H1 (cell line): Measurements from ENCODE around the gene OR6V1. TPM values are rescaled to one million over a fixed set of nuclear protein-coding genes. Genes with fewer than 3 reads are reported as not detected.

Experiments
- CTCF ChIA-PET: fragments of 300-600 bp; sonication (Branson Sonifier 250); formaldehyde crosslinking; loops from one replicate; lab custom pipeline; 2021; ENCODE audit not compliant: partially characterized antibody; lab: Charles Lee
- POLR2A ChIA-PET: fragments of 300-600 bp; sonication (Branson Sonifier 250); formaldehyde crosslinking; loops from one replicate; lab custom pipeline; 2021; ENCODE audit warnings: inconsistent platforms; ENCODE audit not compliant: partially characterized antibody; lab: Charles Lee
- DNase-seq, 2 experiments: peaks; one replicate each; pipeline versions ENCODE4 v3.0.0 to v3.0.0-alpha.2; 2010 to 2022; ENCODE audit warnings: low spot score in 2 of 2, low read depth in 1 of 2, mixed read lengths in 1 of 2
- FAIRE-seq: peaks from 2 replicates; lab custom pipeline; 2011; peaks lifted over from hg19 to GRCh38; lab: Jason Lieb, UNC
- H2AFZ ChIP-seq: 2 replicates; pipeline ENCODE4 v1.8.1; 2012; ENCODE audit warnings: low read length, inconsistent platforms
- H2AK5ac ChIP-seq: 2 replicates; pipeline ENCODE4 v1.6.1; 2013; ENCODE audit warnings: low read depth, low read length
- H2BK120ac ChIP-seq: replicated peaks from 2 replicates; pipeline ENCODE3; 2013; ENCODE audit warnings: low read depth, low read length, inconsistent platforms
- H2BK12ac ChIP-seq: 2 replicates; pipeline ENCODE4 v1.6.1; 2013; ENCODE audit warnings: low read depth, low read length
- H2BK15ac ChIP-seq: 2 replicates; pipeline ENCODE4 v1.6.1; 2013; ENCODE audit warnings: low read length
- H2BK20ac ChIP-seq: 2 replicates; pipeline ENCODE4 v1.6.1; 2013; ENCODE audit warnings: low read length
- H2BK5ac ChIP-seq: 2 replicates; pipeline ENCODE4 v1.6.1; 2013; ENCODE audit warnings: low read depth, low read length
- H3K14ac ChIP-seq: 2 replicates; pipeline ENCODE4 v1.6.1; 2013; ENCODE audit warnings: inconsistent platforms; ENCODE audit not compliant: insufficient read length
- H3K18ac ChIP-seq: 2 replicates; pipeline ENCODE4 v1.6.1; 2013; ENCODE audit warnings: low read length; ENCODE audit errors: extremely low read depth
- H3K23ac ChIP-seq: 2 replicates; pipeline ENCODE4 v1.6.1; 2013; ENCODE audit warnings: inconsistent platforms; ENCODE audit not compliant: insufficient read length
- H3K23me2 ChIP-seq: 2 replicates; pipeline ENCODE4 v1.6.1; 2013; ENCODE audit warnings: low read depth, low read length
- H3K27ac ChIP-seq: 2 replicates; pipeline ENCODE4 v1.6.1; 2011; ENCODE audit warnings: low read depth, low read length, inconsistent platforms
- H3K27me3 ChIP-seq, 4 experiments: replicated peaks in 1 of 4; 1 replicate in 1 of 4; 2 replicates in 3 of 4; pipeline versions ENCODE4 v1.6.1 to v1.8.1; 2011 to 2013; ENCODE audit warnings: low read length in 3 of 4, mild to moderate bottlenecking in 3 of 4, inconsistent platforms in 2 of 4, mixed read lengths in 2 of 4, moderate library complexity in 1 of 4; ENCODE audit not compliant: control insufficient read depth in 3 of 4, insufficient read depth in 3 of 4; ENCODE audit errors: extremely low read depth in 1 of 4
- H3K36me3 ChIP-seq, 4 experiments: 2 replicates each; pipeline versions ENCODE4 v1.6.1 to v1.8.1; 2011 to 2013; ENCODE audit warnings: mild to moderate bottlenecking in 4 of 4, low read length in 3 of 4, moderate library complexity in 2 of 4, control low read depth in 1 of 4, inconsistent platforms in 1 of 4; ENCODE audit not compliant: insufficient read depth in 4 of 4, control insufficient read depth in 2 of 4
- H3K4ac ChIP-seq: replicated peaks from 2 replicates; pipeline ENCODE3; 2013; ENCODE audit warnings: low read length, low read depth, mixed read lengths, inconsistent platforms; ENCODE audit not compliant: insufficient read length
- H3K4me1 ChIP-seq, 4 experiments: replicated peaks in 1 of 4; 1 replicate in 1 of 4; 2 replicates in 3 of 4; pipeline versions ENCODE4 v1.6.1 to v1.8.1; 2011 to 2013; ENCODE audit warnings: low read length in 3 of 4, inconsistent platforms in 2 of 4, mixed read lengths in 1 of 4; ENCODE audit not compliant: insufficient read depth in 4 of 4, control insufficient read depth in 3 of 4
- H3K4me2 ChIP-seq, 2 experiments: 2 replicates each; pipeline versions ENCODE4 v1.6.1 to v1.8.1; 2011 to 2013; ENCODE audit warnings: low read depth in 2 of 2, low read length in 2 of 2, control low read depth in 1 of 2, inconsistent platforms in 1 of 2, mild to moderate bottlenecking in 1 of 2; ENCODE audit not compliant: insufficient read depth in 1 of 2
- H3K4me3 ChIP-seq, 4 experiments: fragments of 200-600, 300-600 bp in 1 of 4; sonication (generic), shearing (Covaris generic), sonication (Bioruptor Twin) in 1 of 4; 2 replicates each; pipeline versions ENCODE4 v1.5.1 to v1.8.1; 2011 to 2016; ENCODE audit warnings: low read length in 4 of 4, low read depth in 3 of 4, control low read depth in 2 of 4, inconsistent platforms in 2 of 4, mild to moderate bottlenecking in 2 of 4, mixed read lengths in 1 of 4, moderate library complexity in 1 of 4; ENCODE audit not compliant: insufficient read depth in 2 of 4; ENCODE audit errors: extremely low read depth in 1 of 4
- H3K56ac ChIP-seq: replicated peaks from 2 replicates; pipeline ENCODE3; 2013; ENCODE audit warnings: low read depth, mild to moderate bottlenecking, mixed read lengths, low read length, inconsistent platforms; ENCODE audit not compliant: insufficient read length
- H3K79me1 ChIP-seq: 2 replicates; pipeline ENCODE4 v1.6.1; 2013; ENCODE audit warnings: low read depth, low read length, control low read depth
- H3K79me2 ChIP-seq, 2 experiments: 2 replicates each; pipeline versions ENCODE4 v1.6.1 to v1.8.1; 2012 to 2013; ENCODE audit warnings: low read length in 2 of 2, mild to moderate bottlenecking in 2 of 2, inconsistent platforms in 1 of 2; ENCODE audit not compliant: insufficient read depth in 2 of 2, control insufficient read depth in 1 of 2
- H3K9ac ChIP-seq, 4 experiments: replicated peaks in 1 of 4; 1 replicate in 1 of 4; 2 replicates in 3 of 4; pipeline versions ENCODE4 v1.6.1 to v1.8.1; 2011 to 2013; ENCODE audit warnings: low read depth in 3 of 4, low read length in 3 of 4, control low read depth in 2 of 4, mild to moderate bottlenecking in 2 of 4, moderate library complexity in 2 of 4, inconsistent platforms in 1 of 4; ENCODE audit errors: extremely low read depth in 1 of 4
- H3K9me3 ChIP-seq, 2 experiments: 2 replicates each; pipeline versions ENCODE4 v1.6.1 to v1.8.1; 2012 to 2013; ENCODE audit warnings: mild to moderate bottlenecking in 2 of 2, moderate library complexity in 2 of 2, control low read depth in 1 of 2, inconsistent platforms in 1 of 2, low read depth in 1 of 2, low read length in 1 of 2, mixed read lengths in 1 of 2; ENCODE audit not compliant: insufficient read depth in 2 of 2
- H4K20me1 ChIP-seq, 2 experiments: replicated peaks in 1 of 2; 2 replicates each; pipeline versions ENCODE3 to v1.8.1; 2011 to 2013; ENCODE audit warnings: inconsistent platforms in 2 of 2, low read length in 2 of 2, mild to moderate bottlenecking in 1 of 2; ENCODE audit not compliant: insufficient read depth in 2 of 2, control insufficient read depth in 1 of 2
- H4K5ac ChIP-seq: 2 replicates; pipeline ENCODE4 v1.6.1; 2013; ENCODE audit warnings: low read length, low read depth, mixed read lengths, inconsistent platforms; ENCODE audit not compliant: insufficient read length
- H4K8ac ChIP-seq: 2 replicates; pipeline ENCODE4 v1.8.0; 2013; ENCODE audit warnings: mild to moderate bottlenecking, moderate library complexity, low read length, inconsistent platforms; ENCODE audit not compliant: insufficient read depth; ENCODE audit errors: extremely low read depth
- H4K91ac ChIP-seq: replicated peaks from 2 replicates; pipeline ENCODE3; 2013; ENCODE audit warnings: low read length, mixed read lengths, inconsistent platforms; ENCODE audit not compliant: insufficient read length
- CEBPB ChIP-seq: IDR thresholded peaks from 2 replicates; pipeline ENCODE4 v1.6.1; 2012; ENCODE audit warnings: low read depth, low read length
- CTBP2 ChIP-seq: IDR thresholded peaks from 2 replicates; pipeline ENCODE4 v1.7.0; 2011; ENCODE audit warnings: borderline replicate concordance, mild to moderate bottlenecking, moderate library complexity, mixed read lengths, low read length; ENCODE audit not compliant: insufficient read depth, insufficient read length
- EP300 ChIP-seq, 2 experiments: IDR thresholded peaks; 1 replicate in 1 of 2; 2 replicates in 1 of 2; pipeline ENCODE4 v1.6.1; 2011 to 2012; ENCODE audit warnings: low read depth in 2 of 2, low read length in 2 of 2, mild to moderate bottlenecking in 2 of 2, borderline replicate concordance in 1 of 2, inconsistent platforms in 1 of 2, moderate library complexity in 1 of 2
- EZH2 ChIP-seq: fragments of 200-600 bp; sonication (generic); IDR thresholded peaks from 2 replicates; pipeline ENCODE4 v1.7.1; 2012; ENCODE audit warnings: low read depth, mild to moderate bottlenecking, moderate library complexity, low read length, inconsistent platforms; ENCODE audit not compliant: severe bottlenecking
- GABPA ChIP-seq: IDR thresholded peaks from 2 replicates; pipeline ENCODE4 v1.6.1; 2011; ENCODE audit warnings: mild to moderate bottlenecking, low read length, moderate library complexity, borderline replicate concordance; ENCODE audit not compliant: insufficient read depth
- HDAC2 ChIP-seq, 2 experiments: fragments of 300-600 bp in 1 of 2; sonication (generic) in 1 of 2; IDR thresholded peaks; 2 replicates each; pipeline ENCODE4 v1.6.1; 2011 to 2012; ENCODE audit warnings: low read depth in 2 of 2, low read length in 2 of 2, mild to moderate bottlenecking in 2 of 2, moderate library complexity in 2 of 2, borderline replicate concordance in 1 of 2, inconsistent platforms in 1 of 2
- KDM5A ChIP-seq: fragments of 200-600 bp; IDR thresholded peaks from 2 replicates; pipeline ENCODE4 v1.7.1; 2012; ENCODE audit warnings: mild to moderate bottlenecking, low read length, inconsistent platforms, mixed read lengths
- MAX ChIP-seq: IDR thresholded peaks from 2 replicates; pipeline ENCODE4 v1.6.1; 2012; ENCODE audit warnings: inconsistent platforms
- RBBP5 ChIP-seq: IDR thresholded peaks from 2 replicates; pipeline ENCODE4 v1.7.1; 2012; ENCODE audit warnings: low read depth, mild to moderate bottlenecking, inconsistent platforms, low read length, moderate library complexity, borderline replicate concordance
- RFX5 ChIP-seq: IDR thresholded peaks from 2 replicates; pipeline ENCODE4 v1.6.1; 2011; ENCODE audit warnings: low read depth, low read length, improper control_type of control experiment, borderline replicate concordance
- polyA plus RNA-seq, 7 experiments: library from polyadenylated mRNA; depleted of rRNA in 3 of 7; stranded (reverse) in 5 of 7; unstranded in 2 of 7; fragments of >200 nt in 5 of 7; fragments of 200-250 nt in 2 of 7; gene quantifications; 1 replicate in 5 of 7; 2 replicates in 1 of 7; 4 replicates in 1 of 7; pipeline versions ENCODE4 v1.2.1 to v1.2.3, GENCODE V29; 2011 to 2013; ENCODE audit warnings: missing spikeins in 2 of 7, mixed read lengths in 2 of 7
- total RNA-seq: library from RNA; stranded (reverse); fragmentation: NEBNext Ultra II Directional; extraction: Animal tissue kit (Norgen Biotek cat#: 25700); gene quantifications from 2 replicates; pipeline ENCODE4 v1.2.1, GENCODE V29; 2021

The OR6V1 gene
- total and polyA plus RNA-seq, 2 of the 8 experiments (the other 6 are each of a cell fraction or from before 2014, with no cell fraction given), result not detected

GRCh38 chr7:143023047-143023446 is 29.1 kb upstream of the OR6V1 start:
- H4K5ac ChIP-seq, result no peak overlapping the region
- no peak overlapping the region for H3K4me3 ChIP-seq
- no peaks in the 10 kb centered on the region for H3K27me3 ChIP-seq
- no peak overlapping the region for H2BK15ac ChIP-seq
- H3K56ac ChIP-seq, result no peak overlapping the region
- H2AFZ ChIP-seq, result no peak overlapping the region
- no peak overlapping the region for H3K14ac ChIP-seq
- no peaks in the 10 kb centered on the region for H3K79me1 ChIP-seq
- no peak overlapping the region for H3K9ac ChIP-seq
- no peak overlapping the region for H2BK12ac ChIP-seq
- no peak overlapping the region for H2BK120ac ChIP-seq
- no peaks in the 10 kb centered on the region for H3K9me3 ChIP-seq
- no peaks in the 10 kb centered on the region for H4K20me1 ChIP-seq
- H3K79me2 ChIP-seq, result no peaks in the 10 kb centered on the region
- H2BK5ac ChIP-seq, result no peak overlapping the region
- H4K91ac ChIP-seq, result no peak overlapping the region
- no peak overlapping the region for H2BK20ac ChIP-seq
- no peak overlapping the region for H3K18ac ChIP-seq
- FAIRE-seq (no peak), DNase-seq (no peak)
- no peaks in the 10 kb centered on the region for H3K4me1 ChIP-seq
- ChIA-PET CTCF (interaction anchor here (1.2 to 1.7 kb wide), 2 partner anchors 19 to 192 kb away, joined by 3 to 11 read pairs; no protein-coding TSS in a partner anchor), POLR2A (no interaction called here)
- TF ChIP-seq CEBPB (no peak), EZH2 (no peak), KDM5A (no peak), RFX5 (no peak), MAX (no peak), HDAC2 (IDR thresholded peaks at IDR 0.05; ENCODE audit: borderline replicate concordance in 1 of 2, low read depth in 2 of 2, low read length in 2 of 2) (no peak), CTBP2 (no peak), EP300 (IDR thresholded peaks at IDR 0.05; ENCODE audit: borderline replicate concordance in 1 of 2, low read depth in 2 of 2, low read length in 2 of 2) (no peak), GABPA (no peak), RBBP5 (no peak)
- H2AK5ac ChIP-seq, result no peak overlapping the region
- H3K4ac ChIP-seq, result no peak overlapping the region
- no peak overlapping the region for H3K23ac ChIP-seq
- no peak overlapping the region for H3K4me2 ChIP-seq
- H3K36me3 ChIP-seq, result no peaks in the 10 kb centered on the region
- no peaks in the 10 kb centered on the region for H3K23me2 ChIP-seq
- no peak overlapping the region for H3K27ac ChIP-seq
- no peak overlapping the region for H4K8ac ChIP-seq
